Heart right ventricle (tissue), 16 donors: ENCODE results near the gene FOXP2. TPM values are rescaled to one million over a fixed set of nuclear protein-coding genes. Genes with fewer than 3 reads are reported as not detected.

Experiments used
- ATAC-seq, 8 donors: fragments of 200-7000 bp; cut with Tn5 transposase; one replicate each; pipeline ENCODE4 v1.9.1; 2020; ENCODE audit warnings: mild to moderate bottlenecking in 8 of 8, moderate library complexity in 8 of 8, moderate number of reproducible peaks in 1 of 8
- DNase-seq, 2 donors: peaks; one replicate each; pipeline ENCODE4 v3.0.0-alpha.2; 2020
- H3K27ac ChIP-seq, 10 donors: fragments of 200-600 bp; sonication (generic) in 2 of 10; one replicate each; pipeline versions ENCODE4 v1.5.0 to v1.8.0; 2020 to 2022; ENCODE audit warnings: mild to moderate bottlenecking in 3 of 10
- H3K27me3 ChIP-seq, 7 donors: fragments of 200-600 bp; one replicate each; pipeline ENCODE4 v1.8.0; 2021 to 2022; ENCODE audit warnings: mild to moderate bottlenecking in 2 of 7
- H3K36me3 ChIP-seq, 9 donors: fragments of 200-600 bp; sonication (generic) in 1 of 9; one replicate each; pipeline versions ENCODE4 v1.5.0 to v1.8.0; 2020 to 2022; ENCODE audit warnings: mild to moderate bottlenecking in 2 of 9
- H3K4me1 ChIP-seq, 9 donors: fragments of 200-600 bp; sonication (generic) in 1 of 9; one replicate each; pipeline versions ENCODE4 v1.5.0 to v1.8.0; 2020 to 2022; ENCODE audit warnings: mild to moderate bottlenecking in 4 of 9
- H3K4me3 ChIP-seq, 10 donors: fragments of 200-600 bp; sonication (generic) in 2 of 10; one replicate each; pipeline versions ENCODE4 v1.5.0 to v1.8.0; 2020 to 2022; ENCODE audit warnings: mild to moderate bottlenecking in 7 of 10, moderate library complexity in 2 of 10
- H3K9me3 ChIP-seq, 11 donors: fragments of 200-600 bp in 10 of 11; sonication (generic) in 2 of 11; one replicate each; pipeline versions ENCODE4 v1.5.0 to v1.8.0; 2013 to 2022; ENCODE audit warnings: mild to moderate bottlenecking in 2 of 11, control low read depth in 1 of 11, moderate library complexity in 1 of 11
- CTCF ChIP-seq, 9 donors: fragments of 200-600 bp; sonication (generic) in 2 of 9; IDR thresholded peaks; one replicate each; pipeline versions ENCODE4 v1.5.0 to v1.8.0; 2021 to 2022; ENCODE audit warnings: antibody characterized with exemption in 9 of 9, mild to moderate bottlenecking in 5 of 9, moderate library complexity in 1 of 9
- WGBS, 2 donors: extraction: QIAGEN DNeasy Blood & Tissue Kit; methylation state at CpG; one replicate each; pipeline ENCODE4 v1.1.7; 2013; ENCODE audit warnings: inconsistent platforms in 1 of 2; 5-methylcytosine and 5-hydroxymethylcytosine counted together
- intact Hi-C, 10 donors: fragments of 100-400 bp; cut with DNase I; formaldehyde crosslinking; loops; one replicate each; pipeline versions ENCODE4 v1.11.1 to v1.14.2; 2022
- polyA plus RNA-seq, 2 donors: library from polyadenylated mRNA; stranded (reverse); fragments of 200-250 nt; gene quantifications; one replicate each; pipeline ENCODE4 v1.2.3, GENCODE V29; 2013
- total RNA-seq, 10 donors: library from RNA; stranded (reverse); fragmentation: NEBNext Ultra II Directional in 3 of 10; extraction: Animal tissue kit (Norgen Biotek cat#: 25700) in 3 of 10; gene quantifications; one replicate each; pipeline versions ENCODE4 v1.2.1 to v1.2.4, GENCODE V29; 2021 to 2023
- donor health status: Arrhythmogenic right ventricular cardiomyopathy.
- donor health status: ischemic (EF 13 %, LVEDD 7.1; RV severe dilation, severe dysfunction).
- donor health status: healthy with polysubstance abuse.
- donor health status: DM: no; HTN: yes; CAD: no.
- donor health status: DM: no; HTN: no; CAD: no.
- donor health status: ischemic (EF 25% LVEDD 6.9; RV normal size, moderate dysfunction).
- donor health status: ischemic (EF 25% LVEDD 5.7; RV mildly dilated, moderate dysfunction).
- donor health status: healthy.
- donor health status: DM: yes; HTN: yes; CAD: no.
- donor health status: Ischemic cardiomyopathy.
- donor health status: ischemic (EF 35%, LVEDD 5.7; RV mildly dilated, moderate dysfunction).
- donor health status: nonischemic (EF 11% LVEDD 7.7; RV severe dilation, severe dysfunction).
- donor health status: DM: yes; HTN: yes; CAD: no.
- donor health status: PGD.
- donor health status: ischemic (EF 29% LVEDD 5.4; RV normal size, mild dysfunction).
- donor health status: nonischemic (EF 23%, LVEDD 6.1; RV moderate dilation, normal function).

FOXP2 gene
- total and polyA plus RNA-seq, 12 donors: 0.16 to 4.7 (median 1.9) TPM

GRCh38 chr7:114459574-114459973 is 45.0 kb downstream of the FOXP2 start:
- TF ChIP-seq CTCF (IDR thresholded peaks at IDR 0.05): no peak
- no peaks in the 10 kb centered on the region for H3K36me3 ChIP-seq
- H3K9me3 ChIP-seq: no peaks in the 10 kb centered on the region
- ATAC-seq: no peak
- intact Hi-C loops: no loop called here
- H3K4me1 ChIP-seq: no peaks in the 10 kb centered on the region
- no peak for DNase-seq
- no peaks in the 10 kb centered on the region for H3K27me3 ChIP-seq
- no peak overlapping the region for H3K4me3 ChIP-seq
- no peak overlapping the region for H3K27ac ChIP-seq
- 96 to 97% methylated on average over 12 of the region's 12 CpGs for WGBS, 2 donors

- 80 to 88% methylated on average over 2 of the region's 2 CpGs for WGBS, 2 donors
- no peaks in the 10 kb centered on the region for H3K36me3 ChIP-seq
- H3K4me3 ChIP-seq: no peak overlapping the region
- H3K9me3 ChIP-seq: no peaks in the 10 kb centered on the region
- no peak for DNase-seq
- no peak for TF ChIP-seq CTCF (IDR thresholded peaks at IDR 0.05)
- no peak overlapping the region for H3K27ac ChIP-seq
- no peaks in the 10 kb centered on the region for H3K27me3 ChIP-seq
- no peaks in the 10 kb centered on the region for H3K4me1 ChIP-seq
- no peak for ATAC-seq
- intact Hi-C loops: no loop called here
These were observed 45.4 kb downstream of the FOXP2 start for GRCh38 chr7:114460021-114460420.

GRCh38 chr7:114466917-114467316 is 52.3 kb downstream of the FOXP2 start:
- no peaks in the 10 kb centered on the region for H3K4me1 ChIP-seq
- H3K36me3 ChIP-seq: no peaks in the 10 kb centered on the region
- no peak for TF ChIP-seq CTCF (IDR thresholded peaks at IDR 0.05)
- DNase-seq (no peak), ATAC-seq (no peak)
- no peak overlapping the region for H3K4me3 ChIP-seq
- no peaks in the 10 kb centered on the region for H3K27me3 ChIP-seq
- intact Hi-C loops: no loop called here
- no peak overlapping the region for H3K27ac ChIP-seq
- H3K9me3 ChIP-seq: no peaks in the 10 kb centered on the region

GRCh38 chr7:114468844-114469243 is 54.2 kb downstream of the FOXP2 start:
- Histone ChIP-seq H3K36me3 (no peaks in the 10 kb centered on the region), H3K4me3 (no peak overlapping the region), H3K9me3 (no peaks in the 10 kb centered on the region), H3K27ac (no peak overlapping the region), H3K27me3 (no peaks in the 10 kb centered on the region), H3K4me1 (no peaks in the 10 kb centered on the region)
- ATAC-seq (no peak), DNase-seq (no peak)
- TF ChIP-seq CTCF (IDR thresholded peaks at IDR 0.05): no peak
- WGBS, 2 donors: 51 to 57% methylated on average over 2 of the region's 2 CpGs
- intact Hi-C loops: no loop called here
